ENCODE data around the gene UQCC2.

The UQCC2 gene

GRCh38 chr6:33705268-33705885, 6.1 kb downstream of the UQCC2 start:
- no peak for FAIRE-seq

GRCh38 chr6:33704215-33705066, 7.1 kb downstream of the UQCC2 start:
- FAIRE-seq: no peak

DNA sequence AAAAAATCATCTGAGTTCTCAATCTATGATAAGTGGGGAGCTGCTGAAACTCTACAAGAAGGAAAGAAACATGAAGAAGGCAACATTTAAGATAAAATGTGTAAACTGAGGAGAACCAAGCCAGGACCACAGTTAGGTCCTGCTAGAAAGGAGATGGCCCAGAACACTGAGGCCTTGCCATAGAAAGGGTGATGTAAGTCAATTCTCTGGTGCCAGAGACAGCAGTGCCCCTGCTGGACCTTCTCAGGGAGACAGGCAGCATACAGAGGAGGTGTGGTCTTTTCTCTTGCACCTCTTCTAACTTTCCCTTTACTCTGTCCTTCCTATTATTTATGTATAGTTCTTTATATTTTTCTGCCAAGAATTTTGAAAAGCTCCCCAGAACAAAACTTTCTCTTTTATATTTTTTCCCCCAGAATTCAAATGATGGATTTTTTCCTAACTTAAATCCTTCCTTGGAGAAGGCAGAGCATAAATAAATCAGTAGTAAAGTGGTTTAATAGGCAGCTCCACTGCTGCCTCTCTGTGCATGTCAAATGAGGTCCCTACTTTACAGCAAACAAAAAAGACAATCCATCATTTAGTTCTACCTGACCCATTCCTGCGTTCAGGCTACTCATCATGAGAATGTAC, 9.0 kb downstream of the UQCC2 start:
- no peak for FAIRE-seq

DNA sequence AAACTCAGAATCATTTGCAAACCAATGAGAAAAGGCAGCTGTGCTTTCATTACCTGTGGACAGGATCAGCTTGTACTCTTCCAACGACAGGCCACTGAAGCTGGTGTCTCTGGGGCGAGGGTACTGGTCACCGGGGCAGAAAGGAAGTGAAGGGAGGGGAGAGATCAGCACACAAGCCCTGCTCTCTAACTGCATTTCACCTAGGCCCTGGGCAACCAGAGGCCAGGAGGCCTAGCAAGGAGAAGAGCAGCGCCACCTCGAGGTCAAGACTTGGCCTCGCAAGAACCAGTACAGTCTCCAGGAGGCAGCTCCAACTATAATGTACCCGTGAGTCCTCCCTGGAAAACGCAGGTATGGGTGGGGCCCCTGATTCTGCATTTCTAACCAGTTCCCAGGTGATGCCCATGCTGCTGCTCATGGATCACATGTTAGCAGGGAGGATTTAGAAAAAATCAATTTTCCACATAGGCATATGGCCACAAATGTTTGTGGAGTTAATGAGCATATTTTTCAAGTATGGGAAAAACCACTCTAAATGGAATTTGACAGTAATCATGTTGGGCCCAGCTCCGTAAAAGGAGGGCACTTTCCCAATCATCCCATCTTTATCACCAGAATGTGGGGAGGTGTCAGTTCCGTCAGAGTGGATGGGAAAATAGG, 11.0 kb downstream of the UQCC2 start:
- no peak for FAIRE-seq

DNA sequence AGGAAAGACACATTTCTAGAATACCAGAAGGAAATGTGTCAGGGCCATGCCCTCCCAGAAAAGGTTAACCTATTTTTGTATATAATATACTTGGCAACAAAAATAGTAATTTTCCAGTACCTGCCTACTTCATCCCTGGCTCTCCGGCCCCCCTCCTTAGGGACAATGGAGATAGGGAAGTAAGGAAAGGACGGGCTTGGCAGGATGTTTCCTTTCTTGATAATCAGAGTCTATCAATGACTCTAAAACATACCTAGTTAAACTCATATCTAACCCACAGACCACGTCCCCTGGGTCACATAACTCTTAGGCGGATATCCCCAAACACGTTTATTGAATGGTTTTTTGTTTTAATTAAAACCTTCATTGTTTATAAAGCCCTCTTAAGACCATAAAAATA, 11.8 kb downstream of the UQCC2 start:
- FAIRE-seq: no peak

DNA sequence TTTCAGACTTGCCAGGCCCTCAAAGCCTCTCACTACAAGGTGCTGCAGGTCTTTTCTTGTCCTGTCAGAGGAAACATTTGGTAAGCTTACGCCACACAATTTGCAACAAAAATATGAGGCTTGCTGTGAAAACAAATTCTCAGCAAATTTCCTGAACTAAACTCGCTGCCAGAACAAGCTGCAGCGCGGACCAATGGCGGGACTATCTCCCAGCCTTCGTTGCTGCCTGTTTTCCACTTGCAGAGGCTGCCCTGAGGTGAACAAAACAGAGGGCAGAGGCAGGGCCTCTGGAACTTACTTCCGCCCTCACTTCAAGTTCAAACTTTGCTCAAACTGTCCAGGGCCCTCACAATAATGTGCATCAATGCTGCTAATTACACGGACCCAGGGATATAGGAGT, 12.4 kb downstream of the UQCC2 start:
- FAIRE-seq: no peak

GRCh38 chr6:33698494-33698893, 13.0 kb downstream of the UQCC2 start:
- no peak for FAIRE-seq

DNA sequence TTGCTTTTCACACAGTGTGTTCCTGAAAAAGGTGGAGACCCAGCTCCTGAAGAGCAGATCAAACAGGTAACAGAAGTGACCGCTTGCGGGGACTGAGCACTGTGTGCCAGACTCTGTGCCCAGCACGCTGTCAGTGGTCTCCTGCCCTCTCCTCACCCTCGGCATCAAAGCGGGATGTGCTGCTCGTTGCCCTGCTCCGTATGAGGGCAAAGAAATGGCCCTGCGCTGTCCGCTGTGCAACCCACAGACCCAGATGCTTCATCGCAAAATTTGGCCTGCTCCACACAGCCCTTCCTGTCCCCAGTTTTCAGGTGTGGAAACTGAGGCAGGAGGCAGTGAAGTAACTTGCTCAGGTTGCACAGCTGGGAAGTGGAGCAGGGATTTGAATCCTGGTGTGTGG, 13.7 kb downstream of the UQCC2 start:
- no peak for FAIRE-seq

DNA sequence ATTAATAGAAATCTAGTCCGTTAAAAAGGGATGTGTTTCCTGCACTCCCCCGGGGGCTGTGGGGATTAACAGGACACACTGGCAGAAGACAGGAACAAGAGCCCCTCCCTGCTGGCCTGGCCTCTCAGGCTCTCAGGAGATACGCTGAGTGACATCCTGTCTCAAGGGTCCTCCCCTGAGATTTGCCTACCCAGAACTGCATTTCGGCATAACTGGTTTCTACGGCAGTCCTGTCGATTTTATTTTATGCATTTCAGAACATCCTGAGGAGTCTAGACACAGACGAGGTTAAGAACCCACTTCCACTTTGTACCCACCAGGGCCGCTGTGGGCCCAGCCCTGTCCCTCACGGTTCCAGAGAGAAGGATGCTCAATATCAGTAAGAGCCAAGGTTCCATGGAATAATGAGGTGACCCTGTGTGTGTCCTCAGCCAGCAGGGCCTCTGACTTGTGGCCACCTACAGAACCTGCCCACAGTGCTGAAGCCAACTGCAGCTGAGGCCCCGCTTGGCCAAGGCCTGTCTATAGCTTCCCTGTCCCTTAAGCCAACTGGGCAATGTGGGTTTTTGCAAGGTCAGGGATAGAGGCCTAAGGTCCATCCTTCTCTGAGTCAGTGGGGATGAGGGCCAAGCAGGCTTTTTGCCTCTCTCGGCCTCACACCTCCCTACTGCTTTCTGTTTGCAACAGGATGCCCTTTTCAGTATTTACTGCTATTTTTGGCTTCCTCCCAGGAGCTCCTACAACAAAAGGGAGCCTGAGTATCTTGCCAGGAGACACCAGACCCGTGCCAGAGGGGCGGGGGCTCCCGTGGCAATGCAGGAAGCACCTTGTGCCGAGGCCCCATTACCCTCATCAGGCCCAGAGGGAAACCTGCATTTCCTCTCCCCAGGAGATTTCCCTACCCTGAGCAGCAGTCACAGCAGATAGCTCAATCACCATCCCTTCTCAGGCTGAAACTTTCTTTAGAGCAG, 14.7 kb downstream of the UQCC2 start:
- no peak for FAIRE-seq

- no peak for FAIRE-seq
These were observed 15.4 kb downstream of the UQCC2 start for GRCh38 chr6:33696076-33696475.

DNA sequence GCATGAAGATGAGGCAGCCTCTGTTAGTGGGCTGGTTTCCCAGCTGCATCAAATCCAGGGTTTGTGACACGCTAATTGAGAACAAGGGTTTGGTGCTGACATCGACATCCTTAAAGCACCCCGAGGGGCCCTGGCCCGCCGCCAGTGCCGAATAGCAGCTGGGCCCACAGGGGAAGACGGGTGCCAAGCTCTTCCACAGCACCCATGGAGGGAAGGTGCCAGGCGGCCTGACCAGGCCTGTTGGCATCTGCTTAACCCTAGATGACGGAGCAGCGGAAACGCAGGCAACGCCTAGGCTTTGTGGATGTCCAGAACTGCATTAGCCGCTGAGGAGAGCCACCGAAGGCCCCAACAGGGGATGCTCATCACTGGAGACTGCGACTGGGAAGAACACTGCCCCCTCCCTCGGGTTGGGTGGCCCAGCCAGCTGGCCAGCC, 16.0 kb downstream of the UQCC2 start:
- FAIRE-seq: no peak

- FAIRE-seq: no peak
These were observed 16.5 kb downstream of the UQCC2 start for GRCh38 chr6:33694977-33695376.

DNA sequence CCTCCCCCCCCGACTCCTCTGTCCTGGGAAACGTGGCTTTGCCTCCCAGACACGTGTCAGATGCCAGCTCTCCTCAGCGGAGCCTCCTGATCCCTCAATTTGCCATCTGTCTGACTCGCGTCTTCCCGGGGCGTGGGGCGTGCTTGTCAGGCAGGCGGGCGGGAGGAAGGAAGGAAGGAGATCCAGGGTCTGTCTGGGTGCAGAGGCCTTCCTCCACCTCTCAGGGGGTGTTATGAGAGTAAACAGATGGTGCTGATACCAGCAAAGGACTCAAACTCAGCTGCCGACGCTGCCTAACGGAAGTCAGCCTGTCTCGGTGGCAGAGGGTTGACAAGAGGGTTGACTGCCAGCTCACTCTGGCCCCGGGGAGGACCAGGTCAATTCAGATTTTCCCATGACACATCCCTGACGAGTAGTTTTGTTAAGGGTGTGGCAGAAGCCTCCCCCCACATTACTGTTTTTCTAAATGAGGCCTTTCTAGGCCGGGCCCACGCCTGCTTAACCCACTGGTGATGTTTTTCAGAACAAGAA, 17.0 kb downstream of the UQCC2 start:
- FAIRE-seq: no peak

DNA sequence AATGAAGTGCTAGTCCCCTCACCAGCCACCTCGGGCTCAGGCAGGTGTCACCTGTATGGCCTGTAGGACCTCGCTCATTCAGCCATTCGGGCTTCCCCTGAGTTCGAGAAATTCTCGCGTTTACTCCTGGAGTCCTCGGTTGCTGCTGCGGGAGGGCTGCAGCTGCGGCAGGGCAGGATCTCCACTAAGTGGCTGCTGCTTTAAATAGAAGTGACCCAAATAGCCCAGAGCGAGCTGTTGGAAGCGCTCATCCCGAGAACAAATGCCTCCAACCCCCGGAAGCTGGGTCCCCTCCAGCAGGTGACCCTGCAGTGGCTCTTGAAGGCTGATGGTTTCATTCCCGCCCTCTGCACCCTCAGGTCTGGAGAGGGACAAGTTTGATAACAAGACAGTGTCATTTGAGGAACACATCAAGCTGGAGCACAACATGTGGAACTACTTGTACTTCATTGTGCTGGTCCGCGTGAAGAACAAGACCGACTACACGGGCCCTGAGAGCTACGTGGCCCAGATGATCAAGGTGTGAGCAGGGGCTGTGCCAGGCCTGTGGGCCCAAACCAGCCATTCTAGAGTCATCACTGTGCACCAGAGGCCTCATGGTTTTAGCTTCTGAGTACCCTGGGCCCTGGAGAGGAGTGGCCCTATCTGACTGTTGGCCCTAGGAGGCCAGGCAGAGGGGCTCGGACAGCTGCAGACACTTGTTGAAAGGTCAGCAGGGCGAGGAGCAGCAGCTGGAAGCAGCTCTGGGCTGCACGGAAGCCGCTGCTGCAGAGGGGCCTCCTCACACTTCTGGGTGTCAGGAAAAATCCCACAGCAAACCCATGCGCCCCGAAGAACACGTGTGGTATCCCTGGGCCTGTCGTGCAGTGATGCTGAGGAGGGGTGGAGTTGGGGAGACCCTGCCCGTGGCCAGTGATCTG, 18.1 kb downstream of the UQCC2 start:
- no peak for FAIRE-seq

- no peak for FAIRE-seq
These were observed 18.7 kb downstream of the UQCC2 start for GRCh38 chr6:33692760-33693158.

DNA sequence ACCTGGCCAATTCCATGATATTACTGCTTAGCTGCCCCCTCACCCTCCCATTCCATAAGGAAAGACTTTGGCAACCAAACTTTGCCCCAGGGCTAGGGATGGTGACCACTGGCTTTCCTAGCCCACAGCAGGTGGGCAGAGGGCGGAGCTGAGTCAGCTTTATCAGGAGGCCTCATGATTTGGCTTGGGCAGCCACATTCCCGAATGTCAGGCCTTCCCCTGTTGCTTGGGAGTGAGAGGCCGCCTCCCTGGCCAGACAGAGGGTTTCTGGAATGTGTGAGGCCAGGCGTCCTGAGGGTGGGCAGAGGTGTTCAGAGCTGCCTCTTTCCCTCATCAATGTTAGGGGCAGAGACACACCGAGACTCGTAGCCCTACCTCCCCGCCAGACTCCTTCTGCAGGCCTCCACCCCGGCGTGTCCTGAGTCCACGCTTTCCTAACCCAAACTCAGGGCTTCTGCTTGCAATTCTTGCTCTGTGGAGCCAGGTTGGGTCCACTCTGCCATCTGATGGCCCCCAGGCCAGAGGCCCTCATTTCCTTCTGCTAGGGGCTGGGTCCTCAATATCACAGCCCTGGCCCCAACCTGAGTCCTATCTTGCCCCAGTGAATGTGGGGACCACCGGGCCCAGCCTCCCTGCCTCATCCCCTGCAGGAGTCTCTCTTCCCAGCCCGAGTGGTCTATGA, 19.3 kb downstream of the UQCC2 start:
- FAIRE-seq: no peak

DNA sequence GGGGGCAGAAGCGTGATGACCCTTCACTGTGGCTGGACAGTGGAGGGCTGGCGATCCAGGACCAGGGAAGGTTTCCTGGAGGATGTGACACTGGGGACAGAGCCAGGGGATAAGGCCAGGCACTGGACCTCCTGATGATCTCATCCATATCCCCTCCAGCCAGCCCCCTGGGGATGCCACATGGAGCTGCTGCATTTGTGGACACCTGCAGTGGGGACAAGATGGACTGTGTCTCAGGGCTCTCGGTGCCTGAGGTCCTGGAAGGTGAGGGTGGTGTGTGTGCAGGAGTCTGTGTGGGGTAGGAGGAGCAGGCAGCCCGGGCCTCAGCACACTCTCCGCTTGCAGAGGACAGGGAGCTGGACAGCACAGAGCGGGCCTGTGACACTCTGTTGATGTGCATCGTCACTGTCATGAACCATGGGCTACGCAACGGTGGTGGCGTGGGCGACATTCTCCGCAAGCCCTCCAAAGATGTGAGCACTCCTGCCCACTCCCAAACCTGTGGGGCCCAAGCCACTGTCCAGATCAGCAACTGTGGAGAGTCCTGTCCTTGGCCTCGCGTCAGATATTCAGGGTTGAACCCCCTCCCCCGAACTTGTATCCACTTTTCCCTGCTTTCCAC, 19.9 kb downstream of the UQCC2 start:
- no peak for FAIRE-seq

- no peak for FAIRE-seq
These were observed 20.7 kb downstream of the UQCC2 start for GRCh38 chr6:33690766-33691165.

DNA sequence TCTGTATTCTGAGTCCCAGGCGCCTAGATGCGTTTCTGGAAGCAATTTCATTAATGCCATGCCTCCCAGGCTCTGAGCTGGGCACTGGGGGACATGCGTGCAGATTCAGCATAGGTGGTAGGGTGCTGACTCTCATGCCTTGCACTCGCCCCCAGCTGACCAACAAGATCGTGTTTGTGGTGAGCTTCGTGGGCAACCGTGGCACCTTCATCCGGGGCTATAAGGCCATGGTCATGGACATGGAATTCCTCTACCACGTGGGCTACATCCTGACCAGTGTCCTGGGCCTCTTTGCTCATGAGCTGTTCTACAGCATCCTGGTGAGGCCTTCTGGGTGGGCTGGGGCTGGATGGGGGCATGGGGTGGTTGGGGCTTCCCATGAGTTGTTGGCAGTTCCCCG, 21.6 kb downstream of the UQCC2 start:
- no peak for FAIRE-seq

DNA sequence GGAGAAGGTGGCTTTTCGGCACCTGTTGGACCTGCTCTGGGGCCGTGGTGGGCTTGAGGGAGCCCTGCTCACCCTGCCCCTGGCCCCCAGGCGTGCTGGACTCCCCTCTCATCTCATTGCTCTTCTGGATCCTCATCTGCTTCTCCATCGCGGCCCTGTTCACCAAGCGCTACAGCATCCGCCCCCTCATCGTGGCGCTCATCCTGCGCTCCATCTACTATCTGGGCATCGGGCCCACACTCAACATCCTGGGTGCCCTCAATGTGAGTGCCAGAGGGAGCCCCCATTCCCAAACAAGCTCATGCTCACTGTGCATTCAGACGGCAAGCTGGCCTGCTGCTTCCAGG, 22.4 kb downstream of the UQCC2 start:
- no peak for FAIRE-seq

Measured in endometrium (tissue), 2 donors.